HepG2 (cell line): ENCODE results near the gene SAMD10. TPM values are rescaled to one million over a fixed set of nuclear protein-coding genes. Genes with fewer than 3 reads are reported as not detected.

Source experiments
- ATAC-seq: fragments of 200-7000 bp; cut with Tn5 transposase; 3 replicates; pipeline ENCODE4 v1.9.1; 2020; ENCODE audit warnings: mild to moderate bottlenecking, moderate library complexity
- BruUV-seq: library from RNA; stranded (reverse); fragments of 400-500 nt; replicated peaks from 2 replicates; lab custom pipeline; 2021; lab: Mats Ljungman, UMichigan
- CTCF ChIA-PET: fragments of 300-600 bp; formaldehyde crosslinking; extraction: SDS; loops from one replicate; lab custom pipeline; 2021; ENCODE audit warnings: low total read pairs, inconsistent platforms, low intra/inter-chr PET ratio; lab: Yijun Ruan, JAX
- POLR2A ChIA-PET: fragments of 350-600 bp; sonication (Branson Sonifier 250); formaldehyde crosslinking; loops from one replicate; lab custom pipeline; 2020; ENCODE audit warnings: antibody characterized with exemption, inconsistent platforms; lab: Yijun Ruan, JAX
- DNase-seq: peaks from one replicate; pipeline ENCODE4 v3.0.0-alpha.2; 2015; ENCODE audit warnings: low spot score
- FAIRE-seq: peaks from 3 replicates; lab custom pipeline; 2011; peaks lifted over from hg19 to GRCh38; lab: Jason Lieb, UNC
- H2AFZ ChIP-seq: one replicate; pipeline ENCODE4 v1.6.1; 2011; ENCODE audit warnings: low read length, inconsistent platforms
- H3K27ac ChIP-seq: fragments of 300-600 bp; 3 replicates; pipeline ENCODE4 v1.8.0; 2011; ENCODE audit warnings: mixed run types, mild to moderate bottlenecking, mixed read lengths, low read length, inconsistent platforms; ENCODE audit not compliant: insufficient read depth; ENCODE audit errors: extremely low read length
- H3K27me3 ChIP-seq, 2 experiments: fragments of 200-600 bp in 1 of 2; 2 replicates in 1 of 2; 3 replicates in 1 of 2; pipeline versions ENCODE4 v1.6.0 to v1.8.0; 2011; ENCODE audit warnings: low read length in 2 of 2, mild to moderate bottlenecking in 2 of 2, moderate library complexity in 2 of 2, inconsistent platforms in 1 of 2; ENCODE audit not compliant: insufficient read depth in 2 of 2, control insufficient read depth in 1 of 2
- H3K36me3 ChIP-seq, 2 experiments: fragments of 200-600 bp in 1 of 2; replicated peaks in 1 of 2; 2 replicates in 1 of 2; 3 replicates in 1 of 2; pipeline versions ENCODE4 v1.5.1 to v1.8.0; 2011; ENCODE audit warnings: low read length in 2 of 2, inconsistent platforms in 1 of 2; ENCODE audit not compliant: insufficient read depth in 2 of 2, control insufficient read depth in 1 of 2
- H3K4me1 ChIP-seq: 2 replicates; pipeline ENCODE4 v1.5.1; 2012; ENCODE audit warnings: low read length, inconsistent platforms; ENCODE audit not compliant: insufficient read depth
- H3K4me2 ChIP-seq: 2 replicates; pipeline ENCODE4 v1.6.0; 2011; ENCODE audit warnings: low read depth, low read length, inconsistent platforms
- H3K4me3 ChIP-seq, 3 experiments: fragments of 200-600 bp in 1 of 3; sonication (generic), shearing (Covaris generic) in 1 of 3; replicated peaks in 1 of 3; 2 replicates each; pipeline ENCODE4 v1.5.1; 2011 to 2016; ENCODE audit warnings: low read length in 3 of 3, inconsistent platforms in 2 of 3, low read depth in 2 of 3, mild to moderate bottlenecking in 2 of 3, control low read depth in 1 of 3, mixed read lengths in 1 of 3; ENCODE audit not compliant: insufficient read depth in 1 of 3
- H3K79me2 ChIP-seq: one replicate; pipeline ENCODE4 v1.6.1; 2011; ENCODE audit warnings: low read length, inconsistent platforms; ENCODE audit not compliant: insufficient read depth
- H3K9ac ChIP-seq: 2 replicates; pipeline ENCODE4 v1.6.0; 2011; ENCODE audit warnings: mild to moderate bottlenecking, low read depth, low read length, inconsistent platforms; ENCODE audit not compliant: insufficient read depth
- H3K9me3 ChIP-seq: 2 replicates; pipeline ENCODE4 v1.5.1; 2012; ENCODE audit warnings: mild to moderate bottlenecking, low read length
- H4K20me1 ChIP-seq: 2 replicates; pipeline ENCODE4 v1.6.0; 2011; ENCODE audit warnings: inconsistent platforms, mild to moderate bottlenecking, low read length, moderate library complexity; ENCODE audit not compliant: insufficient read depth
- BORCS8-MEF2B ChIP-seq: sonication (generic); formaldehyde crosslinking; IDR thresholded peaks from 2 replicates; pipeline ENCODE4 v1.8.0; 2022; ENCODE audit warnings: mild to moderate bottlenecking, missing genetic modification reagents
- BRCA1 ChIP-seq: sonication (generic); formaldehyde crosslinking; IDR thresholded peaks from 2 replicates; pipeline ENCODE4 v1.4.0; 2020; ENCODE audit warnings: missing genetic modification reagents
- BRD4 ChIP-seq: sonication (generic); formaldehyde crosslinking; IDR thresholded peaks from 2 replicates; pipeline ENCODE4 v1.4.0; 2020; ENCODE audit warnings: missing genetic modification reagents
- CENPT ChIP-seq: sonication (generic); formaldehyde crosslinking; IDR thresholded peaks from 2 replicates; pipeline ENCODE4 v1.8.0; 2022; ENCODE audit warnings: low read depth, mild to moderate bottlenecking, moderate library complexity, missing genetic modification reagents
- ELF3 ChIP-seq: IDR thresholded peaks from 2 replicates; pipeline ENCODE4 v1.6.1; 2016; ENCODE audit warnings: missing genetic modification reagents, missing compliant biosample characterization
- EP300 ChIP-seq, 3 experiments: sonication (generic) in 1 of 3; formaldehyde crosslinking in 1 of 3; IDR thresholded peaks; 2 replicates each; pipeline versions ENCODE4 v1.5.1 to v1.6.1; 2011 to 2020; ENCODE audit warnings: low read depth in 2 of 3, low read length in 2 of 3, borderline replicate concordance in 1 of 3, improper control_type of control experiment in 1 of 3, mild to moderate bottlenecking in 1 of 3, missing genetic modification reagents in 1 of 3, moderate library complexity in 1 of 3
- FOXK2 ChIP-seq: fragments of 450-650 bp; IDR thresholded peaks from 2 replicates; pipeline ENCODE4 v1.6.1; 2016
- IRF9 ChIP-seq: sonication (generic); formaldehyde crosslinking; IDR thresholded peaks from 2 replicates; pipeline ENCODE4 v1.8.0; 2022; ENCODE audit warnings: missing genetic modification reagents, mild to moderate bottlenecking, borderline replicate concordance
- JDP2 ChIP-seq: sonication (generic); formaldehyde crosslinking; IDR thresholded peaks from 2 replicates; pipeline ENCODE4 v1.8.1; 2022; ENCODE audit warnings: missing genetic modification reagents, borderline replicate concordance
- NFATC3 ChIP-seq: sonication (generic); formaldehyde crosslinking; IDR thresholded peaks from 2 replicates; pipeline ENCODE4 v1.5.1; 2020; ENCODE audit warnings: mild to moderate bottlenecking, missing genetic modification reagents
- PBX2 ChIP-seq: IDR thresholded peaks from 2 replicates; pipeline ENCODE4 v1.6.1; 2016; ENCODE audit warnings: control low read depth
- RBAK ChIP-seq: sonication (generic); formaldehyde crosslinking; IDR thresholded peaks from 2 replicates; pipeline ENCODE4 v1.5.1; 2020; ENCODE audit warnings: mild to moderate bottlenecking, missing genetic modification reagents
- SMAD9 ChIP-seq: sonication (generic); formaldehyde crosslinking; IDR thresholded peaks from 2 replicates; pipeline ENCODE4 v1.5.1; 2020; ENCODE audit warnings: mild to moderate bottlenecking, missing genetic modification reagents
- STAG1 ChIP-seq: sonication (generic); formaldehyde crosslinking; IDR thresholded peaks from 2 replicates; pipeline ENCODE4 v1.4.0; 2020; ENCODE audit warnings: missing genetic modification reagents
- TBX2 ChIP-seq: sonication (generic); formaldehyde crosslinking; IDR thresholded peaks from 2 replicates; pipeline ENCODE4 v1.5.0; 2020; ENCODE audit warnings: missing genetic modification reagents, mild to moderate bottlenecking, borderline replicate concordance
- ZBTB38 ChIP-seq: sonication (generic); formaldehyde crosslinking; IDR thresholded peaks from 2 replicates; pipeline ENCODE4 v1.5.1; 2020; ENCODE audit warnings: mild to moderate bottlenecking, missing genetic modification reagents
- ZMAT3 ChIP-seq: sonication (generic); formaldehyde crosslinking; conservative IDR thresholded peaks from 2 replicates; pipeline ENCODE4 v1.7.0; 2021; ENCODE audit warnings: missing genetic modification reagents
- ZMYM4 ChIP-seq: sonication (generic); formaldehyde crosslinking; IDR thresholded peaks from 2 replicates; pipeline ENCODE4 v1.8.1; 2023; ENCODE audit warnings: mild to moderate bottlenecking, missing genetic modification reagents
- ZNF20 ChIP-seq: sonication (generic); formaldehyde crosslinking; IDR thresholded peaks from 2 replicates; pipeline ENCODE4 v1.4.0; 2020; ENCODE audit warnings: mild to moderate bottlenecking, moderate library complexity, missing genetic modification reagents
- ZNF235 ChIP-seq: sonication (generic); formaldehyde crosslinking; IDR thresholded peaks from 2 replicates; pipeline ENCODE4 v1.8.1; 2023; ENCODE audit warnings: mild to moderate bottlenecking, missing genetic modification reagents, borderline replicate concordance
- ZNF280B ChIP-seq: sonication (generic); formaldehyde crosslinking; IDR thresholded peaks from 2 replicates; pipeline ENCODE4 v1.5.0; 2020; ENCODE audit warnings: missing genetic modification reagents, mild to moderate bottlenecking, borderline replicate concordance
- ZNF614 ChIP-seq: IDR thresholded peaks from 2 replicates; pipeline ENCODE4 v1.6.1; 2018; ENCODE audit warnings: missing biosample characterization, missing genetic modification reagents, inconsistent platforms, borderline replicate concordance
- WGBS: methylation state at CpG from one replicate; pipeline ENCODE4 v1.1.6; 2017; ENCODE audit warnings: low lambda C conversion rate; 5-methylcytosine and 5-hydroxymethylcytosine counted together
- in situ Hi-C: cut with HindIII; loops from 2 replicates; pipeline ENCODE4 v1.10.0; 2017; ENCODE audit warnings: low pct_unique_long_range_greater_than_20kb; ENCODE audit not compliant: extremely low pct_ligation_motif_present
- intact Hi-C: fragments of 100-400 bp; cut with micrococcal nuclease; formaldehyde crosslinking; loops from one replicate; pipeline ENCODE4 v1.10.0; 2022; ENCODE audit not compliant: unreplicated experiment
- polyA plus RNA-seq, 8 experiments: library from polyadenylated mRNA; depleted of rRNA in 3 of 8; stranded (reverse) in 7 of 8; unstranded in 1 of 8; fragments of >200 nt; fragmentation: Illumina TruSeq in 4 of 8; extraction: Trizol in 4 of 8; gene quantifications; 2 replicates each; pipeline versions ENCODE4 v1.2.1 to v1.2.3, GENCODE V29; 2011 to 2016; ENCODE audit warnings: low read depth in 4 of 8, missing spikeins in 1 of 8, mixed read lengths in 1 of 8; ENCODE audit not compliant: insufficient read depth in 1 of 8
- total RNA-seq, 5 experiments: library from RNA; depleted of rRNA; stranded (reverse); fragments of >200 nt; fragmentation: Illumina TruSeq; extraction: Trizol; gene quantifications; 2 replicates each; pipeline ENCODE4 v1.2.3, GENCODE V29; 2016; ENCODE audit warnings: low read depth in 1 of 5

The SAMD10 gene
- total and polyA plus RNA-seq, 2 of the 13 experiments (the other 11 are each of a cell fraction or from before 2014, with no cell fraction given) = 6.1 to 11.0 TPM

- H3K9ac ChIP-seq = peak overlapping the region; percentile 71
- POLR2A ChIA-PET = interaction anchor here (1.3 to 5.0 kb wide), 10 partner anchors 14 to 158 kb away, joined by 4 to 81 read pairs (median 12); partner anchors contain the start of genes C20orf204, PRPF6, SAMD10 and SOX18
- TF ChIP-seq BRD4 (CRISPR knock-in tag) = no peak
- TF ChIP-seq CENPT (CRISPR knock-in tag) = 0 out of 2 replicates have a peak, but pooled peaks have one; percentile 32
- no peak for TF ChIP-seq ZNF20
- 0 out of 2 replicates have a peak, but pooled peaks have one; percentile 30 for TF ChIP-seq ZBTB38
- TF ChIP-seq FOXK2 = no peak
- no peak for TF ChIP-seq RBAK (CRISPR knock-in tag)
- no peak for TF ChIP-seq JDP2 (CRISPR knock-in tag)
- no peak for TF ChIP-seq ZNF235 (CRISPR knock-in tag)
- 0 out of 2 replicates have a peak, but pooled peaks have one; percentile 35 for TF ChIP-seq ZMAT3
- TF ChIP-seq NFATC3 = no peak
- no peak for TF ChIP-seq ELF3 (CRISPR knock-in tag)
- TF ChIP-seq ZNF280B (CRISPR knock-in tag) = no peak
- peak; percentile 30; the same call in 1 of the 2 replicates for TF ChIP-seq BORCS8-MEF2B (CRISPR knock-in tag)
- no peak for TF ChIP-seq ZMYM4
- TF ChIP-seq STAG1 (CRISPR knock-in tag) = no peak
- no peak for TF ChIP-seq PBX2 (CRISPR knock-in tag)
- TF ChIP-seq ZNF614 (CRISPR knock-in tag) = peak; percentile 15; the same call in 1 of the 2 replicates
- no peak for TF ChIP-seq EP300 (IDR thresholded peaks at IDR 0.05; ENCODE audit: low read depth in 2 of 2, low read length in 2 of 2)
- TF ChIP-seq EP300 (CRISPR knock-in tag; IDR thresholded peaks at IDR 0.05; ENCODE audit: borderline replicate concordance) = no peak
- peak; percentile 70; the same call in 1 of the 2 replicates for TF ChIP-seq SMAD9 (CRISPR knock-in tag)
- TF ChIP-seq TBX2 (CRISPR knock-in tag) = 0 out of 2 replicates have a peak, but pooled peaks have one; percentile 40
- no peak for TF ChIP-seq IRF9 (CRISPR knock-in tag)
- no peak for TF ChIP-seq BRCA1
Observed at GRCh38 chr20:64022671-64023360, 43.4 kb upstream of the SAMD10 start.

More at GRCh38 chr20:64022671-64023360, 43.4 kb upstream of the SAMD10 start:
- no peaks in the 10 kb centered on the region for H4K20me1 ChIP-seq
- 97% methylated on average over 17 of the region's 17 CpGs for WGBS
- DNase-seq (no peak), ATAC-seq (no peak), FAIRE-seq (no peak)
- no peak overlapping the region for H2AFZ ChIP-seq
- CTCF ChIA-PET = no interaction called here
- no peaks in the 10 kb centered on the region for H3K27me3 ChIP-seq
- peak overlapping the region; percentile 84 for H3K4me2 ChIP-seq
- H3K36me3 ChIP-seq = peaks cover 52 to 74% of the 10 kb centered on the region in 2 experiments
- intact Hi-C loops (no loop called here), in situ Hi-C loops (loop anchor here (5.0 kb wide), 1 partner anchor 41 kb away; the partner anchor contains the start of gene PRPF6)
- BruUV-seq = no TSS peak
- H3K79me2 ChIP-seq = peaks cover 4% of the 10 kb centered on the region
- H3K4me3 ChIP-seq = no peak overlapping the region
- peak overlapping the region; percentile 92 for H3K27ac ChIP-seq
- no peaks in the 10 kb centered on the region for H3K9me3 ChIP-seq
- H3K4me1 ChIP-seq = peaks cover 42% of the 10 kb centered on the region
